Right lobe of liver (tissue), 6 donors: Measurements from ENCODE around the gene RNASE8. TPM values are rescaled to one million over a fixed set of nuclear protein-coding genes. Genes with fewer than 3 reads are reported as not detected.

ENCODE experiments used
- ATAC-seq, 4 donors: fragments of 200-7000 bp; cut with Tn5 transposase; one replicate each; pipeline ENCODE4 v1.9.1; 2020; ENCODE audit warnings: mild to moderate bottlenecking in 4 of 4, moderate library complexity in 4 of 4
- DNase-seq, 3 donors: peaks; one replicate each; pipeline ENCODE4 v3.0.0-alpha.2; 2020
- H3K27ac ChIP-seq, 3 donors: fragments of 200-600 bp; one replicate each; pipeline ENCODE4 v1.8.0; 2022
- H3K27me3 ChIP-seq, 2 donors: fragments of 200-600 bp; one replicate each; pipeline ENCODE4 v1.8.0; 2022
- H3K36me3 ChIP-seq, 4 donors: fragments of 200-600 bp; sonication (generic) in 1 of 4; one replicate each; pipeline versions ENCODE4 v1.5.1 to v1.8.0; 2017 to 2022; ENCODE audit warnings: control low read depth in 1 of 4
- H3K4me1 ChIP-seq, 4 donors: fragments of 200-600 bp; sonication (generic) in 1 of 4; one replicate each; pipeline versions ENCODE4 v1.5.1 to v1.8.0; 2017 to 2022; ENCODE audit warnings: control low read depth in 1 of 4
- H3K4me3 ChIP-seq, 3 donors: fragments of 200-600 bp; one replicate each; pipeline ENCODE4 v1.8.0; 2022
- H3K9me3 ChIP-seq, 4 donors: fragments of 200-600 bp; sonication (generic) in 1 of 4; one replicate each; pipeline versions ENCODE4 v1.5.1 to v1.8.0; 2017 to 2022; ENCODE audit warnings: control low read depth in 1 of 4
- POLR2A ChIP-seq: fragments of 450-650 bp; IDR thresholded peaks from one replicate; pipeline ENCODE4 v1.6.1; 2017; ENCODE audit warnings: antibody characterized with exemption, mild to moderate bottlenecking
- WGBS: methylation state at CpG from one replicate; pipeline ENCODE4 v1.1.6; 2018; ENCODE audit warnings: low coverage, low lambda C conversion rate; ENCODE audit not compliant: insufficient coverage; ENCODE audit errors: missing lambda C conversion rate; 5-methylcytosine and 5-hydroxymethylcytosine counted together
- intact Hi-C, 2 donors: fragments of 100-400 bp; cut with DNase I; formaldehyde crosslinking; loops; one replicate each; pipeline versions ENCODE4 v1.11.2 to v1.14.1; 2022
- total RNA-seq, 6 experiments: library from RNA; depleted of rRNA in 2 of 6; stranded (reverse); fragments of >200 nt in 2 of 6; fragmentation: NEBNext Ultra II Directional in 3 of 6; extraction: Animal tissue kit (Norgen Biotek cat#: 25700) in 3 of 6; gene quantifications; one replicate each; pipeline versions ENCODE4 v1.1.0 to v1.2.4, GENCODE V29; 2016 to 2023
- TF ChIP-seq, protein P1 (sequence below), 4 donors: fragments of 200-600 bp in 3 of 4; fragments of 450-650 bp in 1 of 4; IDR thresholded peaks; one replicate each; pipeline versions ENCODE4 v1.5.1 to v1.8.0; 2016 to 2022; ENCODE audit warnings: antibody characterized with exemption in 4 of 4, mild to moderate bottlenecking in 2 of 4
- donor health status: DM: no; HTN: yes; CAD: no.
- donor health status: DM: no; HTN: no; CAD: no.
- donor health status: DM: no; HTN: no; CAD: no.
- donor health status: DM: no; HTN: yes; CAD: no.
- donor health status: DM: no; HTN: yes; CAD: no.

Gene RNASE8
- total RNA-seq, 6 experiments from 2014 or later: not detected

- Histone ChIP-seq H3K27ac (peak overlapping the region in 2 of 3 donors; percentile 93 to 99), H3K27me3 (no peaks in the 10 kb centered on the region), H3K9me3 (no peaks in the 10 kb centered on the region), H3K4me1 (peaks cover 0 to 51% (median 27%) of the 10 kb centered on the region in 4 donors), H3K4me3 (peak overlapping the region; percentile 55 to 69 (median 68)), H3K36me3 (no peaks in the 10 kb centered on the region)
- TF ChIP-seq, protein P1, sequence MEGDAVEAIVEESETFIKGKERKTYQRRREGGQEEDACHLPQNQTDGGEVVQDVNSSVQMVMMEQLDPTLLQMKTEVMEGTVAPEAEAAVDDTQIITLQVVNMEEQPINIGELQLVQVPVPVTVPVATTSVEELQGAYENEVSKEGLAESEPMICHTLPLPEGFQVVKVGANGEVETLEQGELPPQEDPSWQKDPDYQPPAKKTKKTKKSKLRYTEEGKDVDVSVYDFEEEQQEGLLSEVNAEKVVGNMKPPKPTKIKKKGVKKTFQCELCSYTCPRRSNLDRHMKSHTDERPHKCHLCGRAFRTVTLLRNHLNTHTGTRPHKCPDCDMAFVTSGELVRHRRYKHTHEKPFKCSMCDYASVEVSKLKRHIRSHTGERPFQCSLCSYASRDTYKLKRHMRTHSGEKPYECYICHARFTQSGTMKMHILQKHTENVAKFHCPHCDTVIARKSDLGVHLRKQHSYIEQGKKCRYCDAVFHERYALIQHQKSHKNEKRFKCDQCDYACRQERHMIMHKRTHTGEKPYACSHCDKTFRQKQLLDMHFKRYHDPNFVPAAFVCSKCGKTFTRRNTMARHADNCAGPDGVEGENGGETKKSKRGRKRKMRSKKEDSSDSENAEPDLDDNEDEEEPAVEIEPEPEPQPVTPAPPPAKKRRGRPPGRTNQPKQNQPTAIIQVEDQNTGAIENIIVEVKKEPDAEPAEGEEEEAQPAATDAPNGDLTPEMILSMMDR (IDR thresholded peaks at IDR 0.05): no peak
- TF ChIP-seq POLR2A: no peak
- ATAC-seq (no peak), DNase-seq (no peak)
- intact Hi-C loops: loop anchor here in 1 of 2 donors (5.0 kb wide), 1 partner anchor 45 kb away; the partner anchor contains the start of gene RNASE8
- 14% methylated on average over 8 of the region's 9 CpGs for WGBS
These were observed 45.1 kb downstream of the RNASE8 start for GRCh38 chr14:21102521-21103410.

- intact Hi-C loops: loop anchor here in 1 of 2 donors (5.0 kb wide), 1 partner anchor 46 kb away; the partner anchor contains the start of gene RNASE8
- WGBS: 0% methylated on average over 9 of the region's 9 CpGs
- no peaks in the 10 kb centered on the region for H3K27me3 ChIP-seq
- TF ChIP-seq POLR2A: no peak
- TF ChIP-seq, protein P1 (IDR thresholded peaks at IDR 0.05): no peak
- ATAC-seq (no peak), DNase-seq (no peak)
- H3K27ac ChIP-seq: peak overlapping the region; percentile 93 to 99 (median 98)
- peak overlapping the region; percentile 55 to 69 (median 68) for H3K4me3 ChIP-seq
- H3K4me1 ChIP-seq: peaks cover 0 to 51% (median 27%) of the 10 kb centered on the region in 4 donors
- no peaks in the 10 kb centered on the region for H3K9me3 ChIP-seq
- no peaks in the 10 kb centered on the region for H3K36me3 ChIP-seq
These were observed 45.7 kb downstream of the RNASE8 start for GRCh38 chr14:21103411-21103709.

DNA sequence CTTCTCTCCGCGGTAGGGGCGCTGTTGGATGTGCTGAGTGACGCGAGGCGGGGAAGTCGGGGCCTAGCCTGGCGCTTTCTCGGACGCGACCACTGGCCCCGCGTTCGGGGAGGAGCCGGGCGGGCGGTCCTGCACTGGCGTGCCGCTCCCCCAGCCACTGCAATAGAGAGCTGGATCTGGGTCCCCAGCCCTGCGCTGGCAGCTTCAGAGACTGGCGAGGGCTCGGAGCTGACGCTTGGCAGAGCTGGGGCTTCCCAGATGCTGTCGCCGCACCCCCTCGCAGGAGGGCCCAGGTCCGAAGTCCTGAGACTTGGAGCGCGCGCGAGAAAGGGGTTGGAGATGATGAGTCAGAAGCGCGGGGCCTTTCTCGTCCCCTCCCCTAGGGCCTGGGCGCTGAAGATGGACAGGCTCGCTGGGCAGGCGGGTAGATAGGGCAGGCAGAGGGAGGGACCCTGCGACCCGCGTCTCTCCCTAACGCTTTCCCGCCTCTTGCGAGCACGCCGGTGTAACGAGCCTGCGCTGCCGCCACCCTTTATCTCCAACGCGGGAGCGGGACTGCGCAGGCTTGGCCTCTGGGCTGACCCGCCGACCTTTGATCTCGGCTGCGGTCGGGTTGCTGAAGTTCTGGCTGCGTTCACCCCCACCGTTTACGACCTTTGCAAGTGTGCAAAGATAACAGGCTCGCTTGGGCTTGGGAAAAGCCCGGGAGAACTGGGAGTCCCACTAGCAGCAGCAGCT, 46.3 kb downstream of the RNASE8 start:
- intact Hi-C loops: loop anchor here in 1 of 2 donors (5.0 kb wide), 1 partner anchor 47 kb away; the partner anchor contains the start of gene RNASE8
- peak overlapping the region; percentile 93 to 99 (median 98) for H3K27ac ChIP-seq
- WGBS: 0% methylated on average over 16 of the region's 62 CpGs
- ATAC-seq (peak; percentile 83 to 90 (median 84)), DNase-seq (peak; percentile 96)
- no peaks in the 10 kb centered on the region for H3K9me3 ChIP-seq
- H3K27me3 ChIP-seq: no peaks in the 10 kb centered on the region
- no peaks in the 10 kb centered on the region for H3K36me3 ChIP-seq
- peaks cover 0 to 49% (median 27%) of the 10 kb centered on the region in 4 donors for H3K4me1 ChIP-seq
- peak overlapping the region; percentile 55 to 69 (median 68) for H3K4me3 ChIP-seq
- TF ChIP-seq, protein P1 (IDR thresholded peaks at IDR 0.05): peak; percentile 71 to 86 (median 74)
- peak; percentile 79 for TF ChIP-seq POLR2A

GRCh38 chr14:21104448-21105060, 46.9 kb downstream of the RNASE8 start:
- intact Hi-C loops: loop anchor here in 1 of 2 donors (5.0 kb wide), 1 partner anchor 47 kb away; the partner anchor contains the start of gene RNASE8
- 1% methylated on average over 7 of the region's 8 CpGs for WGBS
- peaks cover 0 to 43% (median 24%) of the 10 kb centered on the region in 4 donors for H3K4me1 ChIP-seq
- H3K4me3 ChIP-seq: peak overlapping the region; percentile 55 to 69 (median 68)
- TF ChIP-seq POLR2A: no peak
- TF ChIP-seq, protein P1 (IDR thresholded peaks at IDR 0.05): peak; percentile 88 to 94 (median 92)
- no peaks in the 10 kb centered on the region for H3K36me3 ChIP-seq
- ATAC-seq (peak; percentile 56 to 68 (median 62)), DNase-seq (peak; percentile 74 to 81 (median 76))
- H3K27me3 ChIP-seq: no peaks in the 10 kb centered on the region
- H3K27ac ChIP-seq: peak overlapping the region; percentile 93 to 99 (median 98)
- no peaks in the 10 kb centered on the region for H3K9me3 ChIP-seq
